Activated gamma-delta T cell treated with anti-CD3 and anti-CD28 coated beads, Interleukin-2, amount 50 U/mL, for 16 hours (primary cell): ENCODE data around the gene SEMA6A.

ENCODE experiments used
- DNase-seq: peaks from one replicate; pipeline ENCODE4 v3.0.0-alpha.2; 2020; ENCODE audit warnings: low read depth

SEMA6A gene

DNA sequence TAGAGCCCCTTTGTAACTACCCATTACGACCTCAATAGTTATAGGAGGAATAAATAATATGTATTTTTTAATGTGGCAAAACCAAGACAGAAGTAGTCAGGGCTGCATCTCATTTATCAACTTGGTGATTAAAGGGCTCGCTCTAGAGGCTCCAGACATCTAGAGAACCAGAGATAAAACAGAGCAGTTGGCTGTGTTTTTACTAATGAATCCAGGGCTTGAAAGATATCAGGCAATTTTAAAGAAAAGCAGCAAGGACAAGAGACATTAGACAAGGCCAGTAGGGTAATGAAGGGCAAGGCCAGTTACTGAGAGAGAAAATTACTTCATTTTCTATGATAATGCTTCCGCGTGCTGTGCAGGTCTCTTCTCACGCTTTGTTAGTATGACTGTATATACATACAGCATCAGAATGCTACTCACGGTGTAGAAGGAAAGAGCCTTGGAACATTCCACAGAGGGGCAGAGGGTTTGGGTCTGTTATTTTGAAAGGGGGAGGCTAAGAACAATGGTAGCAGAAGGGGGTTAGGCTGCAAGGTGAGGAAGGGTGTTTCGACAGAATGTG, 110.4 kb downstream of the SEMA6A start:
- no peak for DNase-seq

DNA sequence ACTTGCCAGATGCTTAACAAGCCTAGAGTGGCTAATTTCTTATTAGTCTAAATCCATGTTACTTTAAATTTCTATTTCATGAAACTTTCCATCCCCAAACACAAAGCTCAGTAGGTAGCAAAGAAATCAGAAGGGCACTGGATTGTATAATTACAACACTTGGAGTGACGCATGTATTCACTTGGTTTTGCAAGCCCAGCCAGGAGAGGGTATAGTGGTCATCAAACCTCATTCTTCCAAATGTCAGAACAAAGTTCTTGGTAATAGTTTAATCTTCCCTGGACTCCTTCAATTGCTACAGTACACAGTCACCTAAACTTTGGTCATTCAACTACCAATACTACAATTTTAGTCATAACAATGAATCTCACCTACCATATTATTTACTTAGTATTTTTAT, 112.1 kb downstream of the SEMA6A start:
- DNase-seq, result no peak

DNA sequence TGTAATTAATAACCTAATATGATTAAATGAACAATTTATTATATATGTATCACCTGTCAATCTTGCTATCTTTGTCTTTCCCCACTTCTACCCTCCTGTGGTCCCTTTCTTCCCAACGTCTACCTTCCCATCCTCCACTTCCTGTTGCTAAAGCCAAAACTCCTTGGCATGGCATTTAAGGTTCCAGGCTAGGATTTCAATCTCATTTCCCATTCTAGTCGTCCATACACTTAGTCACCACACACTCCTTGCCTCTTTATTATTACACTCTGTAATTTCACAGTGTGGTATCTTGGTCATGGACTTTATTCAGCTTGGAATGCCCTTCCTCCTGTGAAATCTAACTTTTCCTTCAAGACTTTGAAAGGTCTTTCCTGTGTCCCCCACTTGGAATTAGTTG, 115.3 kb downstream of the SEMA6A start:
- DNase-seq, result no peak

DNA sequence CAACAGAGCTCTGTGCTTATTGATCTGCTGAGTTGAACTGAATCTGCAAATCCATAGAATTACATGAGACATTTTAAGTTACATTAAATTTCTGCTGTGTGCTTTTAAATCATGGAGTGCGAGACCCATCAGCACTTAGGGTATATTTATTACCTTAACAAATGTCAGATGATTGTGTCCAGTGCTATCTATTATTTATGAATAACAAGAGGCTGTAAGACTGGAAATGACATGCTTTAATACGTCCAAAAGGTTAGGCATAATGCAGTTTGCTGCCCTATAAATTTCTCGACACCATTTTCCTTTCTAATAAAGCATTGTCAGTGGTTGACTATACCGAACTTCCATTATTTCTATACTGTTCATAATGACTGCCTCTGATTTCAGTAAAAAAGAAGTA, 117.6 kb downstream of the SEMA6A start:
- DNase-seq, result no peak

DNA sequence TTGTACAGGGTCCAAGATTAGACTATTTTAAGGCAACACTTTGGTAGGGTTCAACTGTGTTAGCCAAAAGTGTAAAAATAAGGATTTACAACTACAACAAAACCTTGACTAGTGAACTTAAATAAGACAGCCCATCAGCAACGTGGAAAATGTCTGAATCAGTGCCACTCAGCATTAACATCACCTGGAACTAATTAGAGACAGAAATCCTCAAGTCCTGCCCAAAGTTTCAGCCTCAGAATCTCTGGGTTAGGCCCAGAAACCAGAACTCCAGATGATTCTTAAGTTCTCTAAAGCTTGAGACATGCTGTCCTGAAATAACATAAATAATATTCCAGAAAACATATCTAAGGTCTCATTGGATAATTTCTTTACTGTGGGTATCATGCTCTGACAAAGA, 118.6 kb downstream of the SEMA6A start:
- no peak for DNase-seq

DNA sequence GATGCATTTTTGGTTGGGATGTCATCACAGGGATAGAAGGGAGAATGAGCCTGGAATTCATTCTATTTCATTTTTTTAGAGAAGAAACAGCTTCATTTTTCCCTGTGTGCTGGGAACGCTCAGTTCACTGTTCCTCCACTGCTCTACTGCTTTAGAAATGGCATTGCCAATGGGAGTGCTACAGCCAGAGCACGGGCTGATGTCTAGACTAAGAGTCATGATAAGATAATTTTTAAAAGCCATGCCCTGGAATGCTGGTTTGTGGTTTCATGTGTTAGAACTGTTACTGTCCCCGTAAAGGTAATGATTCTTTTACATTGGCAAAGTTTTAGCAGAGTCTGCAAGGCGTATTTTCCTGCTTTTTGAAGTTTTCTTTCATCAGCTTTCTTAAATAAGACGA, 119.6 kb downstream of the SEMA6A start:
- DNase-seq, result no peak

DNA sequence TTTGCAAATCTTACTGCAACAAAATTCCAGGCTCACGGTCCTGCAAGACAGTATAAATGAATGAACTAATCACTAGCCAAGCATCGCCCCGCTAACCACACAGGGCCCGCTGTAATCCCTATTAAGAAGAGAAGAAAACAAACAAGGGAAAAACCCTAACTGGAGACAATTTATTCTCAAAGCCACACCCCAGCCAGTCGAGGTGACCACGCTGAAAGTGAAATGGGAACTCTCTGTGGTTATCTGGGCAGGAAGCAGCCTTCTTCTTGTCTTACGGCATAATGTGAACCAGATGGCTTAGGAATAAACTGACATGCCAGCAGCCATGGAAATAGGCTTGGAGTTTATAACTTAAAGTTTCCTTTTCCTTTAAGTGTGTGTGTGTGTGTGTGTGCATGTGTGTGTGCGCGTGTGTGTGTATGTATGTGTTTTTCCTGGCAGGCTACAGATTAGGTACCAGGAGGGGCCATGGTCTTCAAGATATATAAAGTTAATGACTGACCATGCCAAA, 120.2 kb downstream of the SEMA6A start:
- no peak for DNase-seq

DNA sequence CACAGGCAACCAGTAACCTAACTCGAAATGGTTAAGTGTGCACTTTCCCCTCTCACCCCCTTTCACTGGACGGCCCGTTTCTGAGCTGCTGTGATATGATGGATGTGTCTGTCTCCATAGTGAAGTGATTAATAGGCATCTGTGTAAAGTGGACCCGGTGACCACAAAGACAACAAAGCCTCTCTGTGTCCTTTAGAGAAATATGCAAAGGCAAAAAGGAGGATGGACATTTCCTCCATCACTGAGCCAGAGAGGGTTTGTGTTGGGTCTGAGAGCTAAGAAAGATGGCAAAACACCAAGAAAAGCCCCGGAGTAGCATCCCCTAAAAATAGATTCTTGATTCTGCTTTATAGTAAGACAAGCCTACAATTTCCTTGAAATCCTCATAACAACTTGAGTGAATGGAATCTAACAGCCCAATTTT, 120.6 kb downstream of the SEMA6A start:
- DNase-seq, result no peak

DNA sequence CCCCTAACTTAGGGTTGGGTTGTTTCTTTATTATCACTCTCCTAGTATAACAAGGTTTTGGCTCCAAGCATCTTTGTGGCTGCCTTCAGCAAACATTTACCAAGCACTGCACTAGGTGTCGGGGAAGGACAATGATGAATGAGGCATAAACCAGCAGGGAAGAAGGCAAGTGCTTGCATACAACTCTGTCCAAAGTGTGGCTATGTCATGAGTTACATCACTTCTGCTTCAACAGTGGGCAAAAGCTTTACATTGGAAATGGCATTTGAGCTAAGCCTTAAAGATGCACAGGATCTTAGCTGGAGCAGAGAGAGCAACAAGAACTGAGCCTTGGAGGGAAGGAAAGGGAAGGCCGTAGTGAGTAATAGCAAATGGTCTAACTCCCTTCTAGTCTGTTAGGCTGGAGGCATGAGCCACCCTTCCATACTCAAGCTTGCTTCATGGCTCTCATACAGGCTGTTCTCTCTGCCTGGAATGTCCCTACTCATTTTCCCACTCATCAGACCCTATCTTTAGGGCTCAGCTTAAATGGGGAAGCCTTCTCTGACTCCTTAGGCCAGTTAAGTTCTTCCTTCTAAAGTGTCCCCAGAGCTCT, 121.8 kb downstream of the SEMA6A start:
- DNase-seq, result no peak

DNA sequence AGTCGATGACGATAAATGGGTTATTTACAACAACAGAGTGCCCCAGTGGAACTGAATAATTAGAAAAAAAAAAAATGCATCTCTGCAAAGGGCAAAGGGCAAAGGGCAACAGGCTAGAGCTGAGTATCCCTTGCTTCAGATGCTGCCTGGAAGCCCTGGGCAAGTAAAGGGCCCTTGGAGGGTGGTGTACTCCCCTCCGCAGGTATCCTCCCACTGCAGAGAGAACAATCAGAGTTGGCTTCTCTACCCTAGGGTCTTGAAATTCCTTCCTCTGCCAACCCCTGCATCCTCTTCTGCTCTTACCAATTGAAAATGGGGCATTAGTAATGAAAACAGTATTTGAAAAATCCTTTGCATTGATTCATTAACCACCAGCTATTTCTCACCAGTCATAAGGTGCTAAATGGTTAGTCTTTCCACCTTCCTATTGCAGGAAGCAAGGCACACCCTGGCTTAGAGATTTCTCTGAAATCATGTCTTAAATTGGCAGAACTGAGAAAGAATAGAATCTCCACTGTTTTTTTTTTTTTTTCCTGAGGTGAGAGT, 122.6 kb downstream of the SEMA6A start:
- DNase-seq, result no peak

DNA sequence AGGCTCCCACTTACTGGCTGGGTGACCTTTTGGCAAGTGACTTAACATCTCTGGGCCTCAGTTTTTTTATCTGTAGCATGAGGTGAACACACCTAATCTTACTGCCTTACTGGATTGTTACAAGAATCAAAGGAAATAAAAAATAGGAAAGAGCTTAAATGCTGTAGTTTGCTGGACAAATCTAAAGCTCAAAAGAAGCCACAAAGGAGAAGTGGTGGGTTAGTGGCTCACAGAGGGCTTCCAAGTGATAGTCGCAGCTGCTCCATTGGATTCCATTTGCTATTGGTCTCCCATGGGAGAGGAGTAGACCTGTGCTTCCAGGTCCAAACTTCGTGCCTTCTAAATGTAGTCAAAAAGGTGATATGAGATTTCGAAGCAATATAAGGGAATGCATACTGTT, 123.6 kb downstream of the SEMA6A start:
- no peak for DNase-seq

DNA sequence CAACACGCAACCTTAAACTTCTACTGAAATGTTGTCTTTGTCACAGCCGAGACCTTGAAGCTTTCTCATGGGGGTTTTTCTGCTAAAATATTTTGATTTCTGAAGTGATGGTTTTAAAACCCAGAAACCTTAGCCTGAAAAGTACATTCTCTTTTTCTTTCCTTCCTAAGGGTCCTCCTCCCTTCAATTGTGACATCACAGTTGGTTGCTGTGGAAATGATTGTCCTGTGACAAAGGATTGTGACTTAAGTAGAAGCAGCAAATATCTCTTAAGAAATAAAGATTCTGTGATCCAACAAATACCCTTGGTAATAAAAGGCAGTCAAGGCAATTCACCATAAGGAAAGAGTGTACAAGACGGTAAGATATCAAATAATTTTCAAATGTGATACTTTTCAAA, 125.2 kb downstream of the SEMA6A start:
- no peak for DNase-seq

DNA sequence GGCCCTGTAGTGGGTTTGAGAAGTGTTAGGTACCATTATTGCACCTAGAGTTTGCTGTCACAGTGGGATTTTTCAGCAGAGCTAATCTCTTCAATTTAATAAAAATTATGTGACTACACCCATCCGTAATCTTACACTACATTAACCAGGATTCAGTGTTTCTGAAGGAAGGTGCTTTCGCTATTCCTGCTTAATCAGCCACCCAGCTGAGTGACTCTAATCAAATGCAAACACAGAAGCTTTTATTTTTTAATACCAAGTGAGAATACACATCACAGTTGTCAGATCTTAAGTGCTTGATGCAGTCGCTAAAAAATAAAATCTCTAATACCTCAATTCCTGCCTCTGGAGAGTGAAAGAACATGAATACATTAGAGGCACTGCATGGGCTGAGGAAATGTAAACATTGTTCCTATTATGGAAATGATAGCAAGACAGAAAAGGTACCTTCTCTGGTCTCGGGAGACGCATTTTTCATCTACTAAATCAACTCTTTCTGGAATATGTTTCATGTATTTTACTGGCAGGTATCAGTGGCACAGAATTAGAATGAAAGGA, 125.7 kb downstream of the SEMA6A start:
- DNase-seq, result no peak

DNA sequence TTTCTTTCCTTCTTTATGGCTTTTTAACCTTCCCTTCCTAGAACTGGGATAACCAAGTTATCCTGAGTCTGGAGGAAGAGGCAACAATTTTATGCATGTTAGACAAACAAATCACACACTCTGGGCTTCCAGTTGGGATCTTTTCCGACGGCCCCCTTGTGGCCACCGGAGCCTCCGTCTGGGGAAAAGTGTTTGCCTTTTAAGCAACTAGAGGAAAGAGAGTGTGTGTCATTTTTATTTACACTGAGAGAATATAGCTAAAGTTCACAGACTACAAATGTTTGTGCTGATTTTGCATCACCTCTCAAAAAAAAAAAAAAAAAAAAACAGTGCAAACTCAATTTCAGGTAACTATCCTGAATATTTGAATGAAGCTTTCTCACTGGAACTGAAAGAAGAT, 126.2 kb downstream of the SEMA6A start:
- DNase-seq, result no peak

DNA sequence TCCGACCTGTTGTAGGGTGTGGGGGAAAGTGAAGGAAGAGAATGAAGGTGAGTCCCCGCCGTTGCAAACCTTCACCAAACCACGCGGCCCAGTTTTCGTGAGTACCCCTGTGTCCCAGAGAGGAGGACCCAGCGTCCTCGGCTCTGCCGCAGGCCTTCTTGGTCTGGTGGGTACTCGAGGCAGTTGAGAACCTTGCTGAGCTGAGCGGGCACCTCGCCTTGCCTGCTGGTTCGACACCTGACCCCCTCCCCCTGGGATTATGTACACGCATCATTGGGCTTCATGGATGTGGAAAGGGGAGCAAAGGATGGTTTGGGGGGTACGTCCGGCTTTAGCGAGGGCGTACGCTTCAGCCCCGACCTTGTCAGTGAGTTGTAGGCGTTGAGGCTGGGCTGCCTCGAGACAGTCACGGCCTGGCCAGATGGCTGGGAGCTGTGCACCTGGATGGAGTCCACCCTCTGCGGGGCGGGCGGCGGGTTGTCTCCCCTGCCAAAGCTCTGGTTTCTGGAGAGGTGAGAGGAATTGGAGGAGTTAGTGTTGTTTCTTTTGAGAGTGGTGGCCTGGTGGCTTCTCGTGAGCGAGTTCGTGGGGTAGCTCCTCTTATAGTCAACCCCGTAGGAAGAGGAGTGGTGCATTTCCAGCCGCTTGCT, 128.1 kb downstream of the SEMA6A start:
- no peak for DNase-seq

DNA sequence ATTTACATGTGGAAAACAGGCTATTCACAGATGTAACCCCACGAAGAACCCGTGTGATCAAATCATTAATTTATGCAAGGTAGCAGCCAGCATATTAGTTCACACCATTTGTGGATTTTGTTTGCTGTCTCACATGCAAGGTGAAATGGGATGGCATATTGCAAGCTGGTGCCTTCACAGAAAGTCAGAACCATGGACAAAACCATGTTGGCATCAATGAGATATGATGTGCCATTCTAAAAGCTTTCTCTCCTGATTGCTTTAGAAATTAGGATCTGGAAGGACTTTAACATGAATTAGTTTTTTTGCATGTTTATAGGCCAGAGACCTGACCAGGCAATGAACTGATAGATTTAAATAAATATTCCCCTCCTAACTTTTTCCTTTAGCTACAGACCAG, 129.3 kb downstream of the SEMA6A start:
- DNase-seq, result no peak

DNA sequence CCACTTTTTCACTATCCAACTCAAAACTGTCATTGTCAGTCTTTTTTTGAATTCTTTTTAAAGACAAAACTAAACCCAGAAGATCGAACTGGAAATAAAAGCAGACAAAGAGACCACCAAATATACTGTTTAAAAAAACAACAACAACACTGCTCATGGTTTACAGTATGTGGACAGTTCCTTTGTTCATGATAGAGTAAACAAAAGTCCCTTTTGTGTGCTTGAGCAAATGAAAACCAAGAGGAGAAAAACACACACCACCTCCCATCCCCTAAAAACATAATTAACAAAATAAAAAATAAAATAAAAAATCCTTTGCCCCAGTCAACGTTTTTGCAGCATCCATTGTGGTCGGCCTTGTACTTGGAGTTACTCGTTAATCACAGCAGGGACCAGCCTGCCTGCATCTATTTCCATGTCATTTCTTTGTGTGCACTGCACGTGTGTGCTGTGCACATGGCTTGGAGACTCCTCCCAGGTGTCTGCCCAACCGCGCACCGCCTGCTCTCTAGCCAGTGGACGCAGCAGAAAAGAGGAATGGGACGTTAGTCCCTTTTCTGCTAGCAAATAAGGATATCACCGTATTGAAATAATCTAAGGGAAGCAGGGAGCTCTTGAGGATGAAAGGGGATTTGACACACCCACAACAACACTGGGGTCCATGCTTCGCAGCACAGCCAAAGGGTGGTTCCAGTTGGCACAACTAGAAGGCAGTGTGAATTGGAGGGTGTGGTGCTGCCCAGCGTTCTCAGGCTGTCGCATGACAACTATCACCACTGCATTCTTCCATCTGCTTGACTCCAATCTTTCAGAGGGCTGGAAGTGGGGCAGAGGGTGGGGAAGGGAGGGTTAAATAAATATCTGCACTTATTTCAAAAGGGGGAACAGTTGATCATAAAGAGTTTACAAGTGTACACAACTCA, 130.0 kb downstream of the SEMA6A start:
- no peak for DNase-seq

DNA sequence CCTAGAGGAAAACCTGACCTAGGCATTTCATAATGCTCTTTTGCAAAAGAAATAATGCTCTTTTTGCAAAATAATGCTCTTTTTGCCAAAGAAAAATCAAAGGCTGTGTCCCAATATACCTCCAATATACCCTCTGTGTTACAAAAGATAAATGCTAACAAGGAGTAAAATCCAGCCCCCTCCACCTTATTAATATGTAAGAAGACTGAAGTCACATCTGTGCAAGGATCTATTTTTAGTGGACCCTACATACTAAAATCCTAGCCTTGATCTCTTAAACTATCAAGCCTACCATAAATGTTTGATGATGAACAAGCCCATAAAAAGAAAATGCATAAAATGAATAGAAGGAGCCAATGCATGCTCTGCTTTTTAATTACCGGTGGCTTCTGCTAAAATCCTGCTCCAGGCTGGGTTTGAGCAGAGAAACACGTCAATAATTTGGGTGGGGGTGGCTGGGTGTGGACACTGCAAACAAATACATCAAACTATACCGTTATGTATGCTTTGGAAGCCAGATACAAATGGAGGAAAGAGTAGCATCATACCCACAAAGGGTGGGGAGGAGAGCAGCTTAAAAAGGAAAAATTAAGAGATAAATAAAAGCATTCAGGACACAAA, 131.6 kb downstream of the SEMA6A start:
- no peak for DNase-seq

DNA sequence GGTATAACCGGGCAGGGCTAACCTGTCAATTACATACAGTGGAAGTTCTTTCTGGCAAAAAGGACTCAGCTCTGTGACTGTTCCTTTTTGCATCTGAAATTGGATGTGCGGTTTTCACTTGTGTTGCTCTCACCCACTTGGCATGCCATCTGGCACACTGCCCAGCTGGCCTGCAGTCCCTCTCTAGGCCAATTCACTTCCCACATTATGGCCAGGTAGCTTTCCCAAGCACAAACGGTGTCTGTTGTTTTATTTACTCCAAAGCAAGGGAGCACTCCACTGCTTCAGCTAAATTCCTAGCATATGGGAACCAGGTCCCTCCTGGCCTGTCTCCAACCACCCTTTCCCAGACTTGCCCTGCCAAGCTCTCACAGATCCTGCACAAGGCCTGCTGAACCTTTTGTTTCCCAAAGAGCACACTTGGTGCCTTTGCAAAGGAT, 132.5 kb downstream of the SEMA6A start:
- no peak for DNase-seq

DNA sequence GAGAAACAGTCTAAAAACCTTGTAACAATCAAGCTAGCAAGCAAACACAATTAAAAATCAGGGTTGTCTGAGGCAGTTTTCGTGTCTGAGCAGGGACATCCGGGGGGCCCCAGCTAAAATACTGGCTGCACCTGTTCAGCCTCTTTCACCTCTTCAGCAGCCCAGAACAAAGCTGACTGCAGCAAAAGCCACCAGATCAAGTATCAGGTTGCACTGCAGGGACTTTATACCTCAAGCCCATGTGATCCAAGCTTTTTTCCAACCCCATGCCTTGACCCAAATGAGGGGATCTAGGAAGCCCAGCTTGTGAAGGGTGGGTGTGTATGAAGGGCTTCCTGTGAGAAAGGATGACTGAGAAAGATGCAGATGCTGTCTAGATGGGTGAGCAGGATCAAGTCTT, 133.4 kb downstream of the SEMA6A start:
- DNase-seq, result no peak

DNA sequence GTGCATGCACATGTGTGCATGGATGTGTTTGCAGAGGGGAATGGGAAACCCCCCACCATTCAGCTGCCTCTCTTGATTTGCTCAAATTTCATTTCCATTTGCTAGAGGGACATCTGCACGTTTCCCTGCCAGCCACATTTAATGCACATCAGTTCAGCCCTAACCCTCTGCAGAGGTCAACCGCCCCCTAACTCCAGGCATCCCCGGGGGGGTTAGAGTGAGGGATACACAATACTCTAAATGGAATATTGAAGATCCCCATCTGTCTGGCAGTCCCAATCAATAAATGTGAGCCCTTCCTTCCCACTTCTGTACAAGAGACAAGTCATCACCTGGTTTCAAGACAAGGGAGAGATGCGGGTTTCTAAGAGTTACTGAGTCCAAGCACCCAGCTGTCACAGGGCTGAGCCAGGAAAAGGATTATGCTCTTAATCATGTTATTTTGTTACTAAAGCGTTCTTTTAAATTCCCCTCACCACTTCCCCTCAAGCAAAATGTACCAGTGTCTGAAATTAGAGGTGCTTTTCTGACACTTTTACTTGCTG, 134.1 kb downstream of the SEMA6A start:
- DNase-seq, result no peak
